HepG2 (cell line): ENCODE measurements around the gene TXNL4A. TPM values are rescaled to one million over a fixed set of nuclear protein-coding genes. Genes with fewer than 3 reads are reported as not detected.

ENCODE experiments used
- CBFB ChIP-seq: sonication (generic); formaldehyde crosslinking; IDR thresholded peaks from 2 replicates; pipeline ENCODE4 v1.4.0; 2020; ENCODE audit warnings: missing genetic modification reagents
- DPF2 ChIP-seq: sonication (generic); formaldehyde crosslinking; IDR thresholded peaks from 2 replicates; pipeline ENCODE4 v1.4.0; 2020; ENCODE audit warnings: mild to moderate bottlenecking, low read depth, missing genetic modification reagents, borderline replicate concordance
- HOXA9 ChIP-seq: sonication (generic); formaldehyde crosslinking; IDR thresholded peaks from 2 replicates; pipeline ENCODE4 v1.8.1; 2022; ENCODE audit warnings: missing genetic modification reagents, mild to moderate bottlenecking, moderate library complexity, borderline replicate concordance
- JUND ChIP-seq: sonication (generic); formaldehyde crosslinking; IDR thresholded peaks from 2 replicates; pipeline ENCODE4 v1.8.0; 2022; ENCODE audit warnings: mild to moderate bottlenecking, missing genetic modification reagents
- MED8 ChIP-seq: sonication (generic); formaldehyde crosslinking; IDR thresholded peaks from 2 replicates; pipeline ENCODE4 v1.8.1; 2023; ENCODE audit warnings: mild to moderate bottlenecking, missing genetic modification reagents; ENCODE audit not compliant: insufficient replicate concordance
- PBX3 ChIP-seq: sonication (generic); formaldehyde crosslinking; IDR thresholded peaks from 2 replicates; pipeline ENCODE4 v1.8.1; 2023; ENCODE audit warnings: missing genetic modification reagents, inconsistent platforms, borderline replicate concordance
- RAD51 ChIP-seq: fragments of 450-650 bp; IDR thresholded peaks from 2 replicates; pipeline ENCODE4 v1.6.1; 2016; ENCODE audit warnings: borderline replicate concordance
- SMAD9 ChIP-seq: sonication (generic); formaldehyde crosslinking; IDR thresholded peaks from 2 replicates; pipeline ENCODE4 v1.5.1; 2020; ENCODE audit warnings: mild to moderate bottlenecking, missing genetic modification reagents
- TCF7L2 ChIP-seq: IDR thresholded peaks from 2 replicates; pipeline ENCODE4 v1.6.1; 2011; ENCODE audit warnings: mild to moderate bottlenecking, low read depth, low read length, moderate library complexity
- ZBTB10 ChIP-seq: sonication (generic); formaldehyde crosslinking; IDR thresholded peaks from 2 replicates; pipeline ENCODE4 v1.4.0; 2020; ENCODE audit warnings: missing genetic modification reagents, borderline replicate concordance
- ZFP36 ChIP-seq: fragments of 150-350 bp; IDR thresholded peaks from 2 replicates; pipeline ENCODE4 v1.6.1; 2018; ENCODE audit warnings: borderline replicate concordance, low read length, low read depth; ENCODE audit not compliant: partially characterized antibody
- ZNF12 ChIP-seq: sonication (generic); formaldehyde crosslinking; IDR thresholded peaks from 2 replicates; pipeline ENCODE4 v1.5.0; 2020; ENCODE audit warnings: missing genetic modification reagents
- ZNF230 ChIP-seq: sonication (generic); formaldehyde crosslinking; IDR thresholded peaks from 2 replicates; pipeline ENCODE4 v1.4.0; 2020; ENCODE audit warnings: mild to moderate bottlenecking, missing genetic modification reagents
- ZNF256 ChIP-seq: sonication (generic); formaldehyde crosslinking; conservative IDR thresholded peaks from 2 replicates; pipeline ENCODE4 v1.4.0; 2020; ENCODE audit warnings: missing genetic modification reagents
- ZNF33B ChIP-seq: sonication (generic); formaldehyde crosslinking; IDR thresholded peaks from 2 replicates; pipeline ENCODE4 v1.5.1; 2020; ENCODE audit warnings: mild to moderate bottlenecking, missing genetic modification reagents
- ZNF430 ChIP-seq: sonication (generic); formaldehyde crosslinking; IDR thresholded peaks from 2 replicates; pipeline ENCODE4 v1.9.0; 2021; ENCODE audit warnings: mild to moderate bottlenecking, missing genetic modification reagents
- ZNF766 ChIP-seq: sonication (generic); formaldehyde crosslinking; IDR thresholded peaks from 2 replicates; pipeline ENCODE4 v1.5.0; 2020; ENCODE audit warnings: missing genetic modification reagents, borderline replicate concordance
- polyA plus RNA-seq, 8 experiments: library from polyadenylated mRNA; depleted of rRNA in 3 of 8; stranded (reverse) in 7 of 8; unstranded in 1 of 8; fragments of >200 nt; fragmentation: Illumina TruSeq in 4 of 8; extraction: Trizol in 4 of 8; gene quantifications; 2 replicates each; pipeline versions ENCODE4 v1.2.1 to v1.2.3, GENCODE V29; 2011 to 2016; ENCODE audit warnings: low read depth in 4 of 8, missing spikeins in 1 of 8, mixed read lengths in 1 of 8; ENCODE audit not compliant: insufficient read depth in 1 of 8
- total RNA-seq, 5 experiments: library from RNA; depleted of rRNA; stranded (reverse); fragments of >200 nt; fragmentation: Illumina TruSeq; extraction: Trizol; gene quantifications; 2 replicates each; pipeline ENCODE4 v1.2.3, GENCODE V29; 2016; ENCODE audit warnings: low read depth in 1 of 5
- TF ChIP-seq, protein P1 (sequence below): sonication (generic); formaldehyde crosslinking; IDR thresholded peaks from 2 replicates; pipeline ENCODE4 v1.5.0; 2020; ENCODE audit warnings: mild to moderate bottlenecking, low read depth, missing genetic modification reagents, borderline replicate concordance
- TF ChIP-seq, protein P2 (sequence below): sonication (generic); formaldehyde crosslinking; IDR thresholded peaks from 2 replicates; pipeline ENCODE4 v1.5.0; 2020; ENCODE audit warnings: missing genetic modification reagents
- TF ChIP-seq, protein P3 (sequence below): sonication (generic); formaldehyde crosslinking; IDR thresholded peaks from 2 replicates; pipeline ENCODE4 v1.4.0; 2020; ENCODE audit warnings: missing genetic modification reagents, mild to moderate bottlenecking, borderline replicate concordance

TXNL4A gene
- total and polyA plus RNA-seq, 2 of the 13 experiments (the other 11 are each of a cell fraction or from before 2014, with no cell fraction given) = 172 to 202 TPM

GRCh38 chr18:79988071-79988450 lies 302 bp downstream of the TXNL4A start (continued):
- TF ChIP-seq, protein P1, sequence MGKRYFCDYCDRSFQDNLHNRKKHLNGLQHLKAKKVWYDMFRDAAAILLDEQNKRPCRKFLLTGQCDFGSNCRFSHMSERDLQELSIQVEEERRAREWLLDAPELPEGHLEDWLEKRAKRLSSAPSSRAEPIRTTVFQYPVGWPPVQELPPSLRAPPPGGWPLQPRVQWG = no peak
- TF ChIP-seq HOXA9 (CRISPR knock-in tag) = no peak
- no peak; the same call in 1 of the 2 replicates for TF ChIP-seq ZNF12
- no peak for TF ChIP-seq ZFP36
- no peak; the same call in 1 of the 2 replicates for TF ChIP-seq ZBTB10 (CRISPR knock-in tag)
- TF ChIP-seq ZNF256 (CRISPR knock-in tag) = no peak
- TF ChIP-seq, protein P2, sequence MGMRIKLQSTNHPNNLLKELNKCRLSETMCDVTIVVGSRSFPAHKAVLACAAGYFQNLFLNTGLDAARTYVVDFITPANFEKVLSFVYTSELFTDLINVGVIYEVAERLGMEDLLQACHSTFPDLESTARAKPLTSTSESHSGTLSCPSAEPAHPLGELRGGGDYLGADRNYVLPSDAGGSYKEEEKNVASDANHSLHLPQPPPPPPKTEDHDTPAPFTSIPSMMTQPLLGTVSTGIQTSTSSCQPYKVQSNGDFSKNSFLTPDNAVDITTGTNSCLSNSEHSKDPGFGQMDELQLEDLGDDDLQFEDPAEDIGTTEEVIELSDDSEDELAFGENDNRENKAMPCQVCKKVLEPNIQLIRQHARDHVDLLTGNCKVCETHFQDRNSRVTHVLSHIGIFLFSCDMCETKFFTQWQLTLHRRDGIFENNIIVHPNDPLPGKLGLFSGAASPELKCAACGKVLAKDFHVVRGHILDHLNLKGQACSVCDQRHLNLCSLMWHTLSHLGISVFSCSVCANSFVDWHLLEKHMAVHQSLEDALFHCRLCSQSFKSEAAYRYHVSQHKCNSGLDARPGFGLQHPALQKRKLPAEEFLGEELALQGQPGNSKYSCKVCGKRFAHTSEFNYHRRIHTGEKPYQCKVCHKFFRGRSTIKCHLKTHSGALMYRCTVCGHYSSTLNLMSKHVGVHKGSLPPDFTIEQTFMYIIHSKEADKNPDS (CRISPR knock-in tag) = peak; percentile 56; the same call in 1 of the 2 replicates
- TF ChIP-seq ZNF230 (CRISPR knock-in tag) = peak; percentile 28; the same call in 1 of the 2 replicates
- TF ChIP-seq TCF7L2 = no peak
- no peak for TF ChIP-seq JUND
- TF ChIP-seq ZNF766 = 0 out of 2 replicates have a peak, but pooled peaks have one; percentile 49
- no peak for TF ChIP-seq ZNF33B
- no peak for TF ChIP-seq MED8 (CRISPR knock-in tag)
- TF ChIP-seq PBX3 = peak; percentile 26; the same call in 1 of the 2 replicates
- no peak for TF ChIP-seq SMAD9 (CRISPR knock-in tag)
- TF ChIP-seq ZNF430 (CRISPR knock-in tag) = peak; percentile 93
- TF ChIP-seq RAD51 = no peak
- TF ChIP-seq CBFB (CRISPR knock-in tag) = no peak
- TF ChIP-seq DPF2 (CRISPR knock-in tag) = no peak
- TF ChIP-seq, protein P3, sequence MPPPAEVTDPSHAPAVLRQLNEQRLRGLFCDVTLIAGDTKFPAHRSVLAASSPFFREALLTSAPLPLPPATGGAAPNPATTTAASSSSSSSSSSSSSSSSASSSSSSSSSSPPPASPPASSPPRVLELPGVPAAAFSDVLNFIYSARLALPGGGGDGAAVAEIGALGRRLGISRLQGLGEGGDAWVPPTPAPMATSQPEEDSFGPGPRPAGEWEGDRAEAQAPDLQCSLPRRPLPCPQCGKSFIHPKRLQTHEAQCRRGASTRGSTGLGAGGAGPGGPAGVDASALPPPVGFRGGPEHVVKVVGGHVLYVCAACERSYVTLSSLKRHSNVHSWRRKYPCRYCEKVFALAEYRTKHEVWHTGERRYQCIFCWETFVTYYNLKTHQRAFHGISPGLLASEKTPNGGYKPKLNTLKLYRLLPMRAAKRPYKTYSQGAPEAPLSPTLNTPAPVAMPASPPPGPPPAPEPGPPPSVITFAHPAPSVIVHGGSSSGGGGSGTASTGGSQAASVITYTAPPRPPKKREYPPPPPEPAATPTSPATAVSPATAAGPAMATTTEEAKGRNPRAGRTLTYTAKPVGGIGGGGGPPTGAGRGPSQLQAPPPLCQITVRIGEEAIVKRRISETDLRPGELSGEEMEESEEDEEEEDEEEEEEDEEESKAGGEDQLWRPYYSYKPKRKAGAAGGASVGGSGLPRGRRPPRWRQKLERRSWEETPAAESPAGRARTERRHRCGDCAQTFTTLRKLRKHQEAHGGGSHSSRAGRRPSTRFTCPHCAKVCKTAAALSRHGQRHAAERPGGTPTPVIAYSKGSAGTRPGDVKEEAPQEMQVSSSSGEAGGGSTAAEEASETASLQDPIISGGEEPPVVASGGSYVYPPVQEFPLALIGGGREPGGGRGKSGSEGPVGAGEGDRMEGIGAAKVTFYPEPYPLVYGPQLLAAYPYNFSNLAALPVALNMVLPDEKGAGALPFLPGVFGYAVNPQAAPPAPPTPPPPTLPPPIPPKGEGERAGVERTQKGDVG (CRISPR knock-in tag) = no peak
